Measurements from ENCODE around the gene BAIAP2. TPM values are rescaled to one million over a fixed set of nuclear protein-coding genes. Genes with fewer than 3 reads are reported as not detected.
A peak's percentile ranks its signal among the peaks of the same experiment; 100 is the strongest.

Gene BAIAP2
- total RNA-seq, 1 donor from 2014 or later, result 27.9 TPM

- DNase-seq, result no peak
- Histone ChIP-seq H3K4me3 (no peak overlapping the region), H3K27ac (replicated peaks) (no peak overlapping the region), H3K27me3 (ENCODE audit: low read depth) (peaks cover 42% of the 10 kb centered on the region), H3K36me3 (no peaks in the 10 kb centered on the region), H3K4me1 (peaks cover 33% of the 10 kb centered on the region), H3K9me3 (replicated peaks) (no peaks in the 10 kb centered on the region)
- TF ChIP-seq, protein P1, sequence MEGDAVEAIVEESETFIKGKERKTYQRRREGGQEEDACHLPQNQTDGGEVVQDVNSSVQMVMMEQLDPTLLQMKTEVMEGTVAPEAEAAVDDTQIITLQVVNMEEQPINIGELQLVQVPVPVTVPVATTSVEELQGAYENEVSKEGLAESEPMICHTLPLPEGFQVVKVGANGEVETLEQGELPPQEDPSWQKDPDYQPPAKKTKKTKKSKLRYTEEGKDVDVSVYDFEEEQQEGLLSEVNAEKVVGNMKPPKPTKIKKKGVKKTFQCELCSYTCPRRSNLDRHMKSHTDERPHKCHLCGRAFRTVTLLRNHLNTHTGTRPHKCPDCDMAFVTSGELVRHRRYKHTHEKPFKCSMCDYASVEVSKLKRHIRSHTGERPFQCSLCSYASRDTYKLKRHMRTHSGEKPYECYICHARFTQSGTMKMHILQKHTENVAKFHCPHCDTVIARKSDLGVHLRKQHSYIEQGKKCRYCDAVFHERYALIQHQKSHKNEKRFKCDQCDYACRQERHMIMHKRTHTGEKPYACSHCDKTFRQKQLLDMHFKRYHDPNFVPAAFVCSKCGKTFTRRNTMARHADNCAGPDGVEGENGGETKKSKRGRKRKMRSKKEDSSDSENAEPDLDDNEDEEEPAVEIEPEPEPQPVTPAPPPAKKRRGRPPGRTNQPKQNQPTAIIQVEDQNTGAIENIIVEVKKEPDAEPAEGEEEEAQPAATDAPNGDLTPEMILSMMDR (IDR thresholded peaks at IDR 0.05; ENCODE audit: borderline replicate concordance), result no peak
- intact Hi-C loops (cut with micrococcal nuclease), result no loop called here
These were observed 88.4 kb downstream of the BAIAP2 start for GRCh38 chr17:81123052-81124048.

GRCh38 chr17:81124377-81124776, 89.4 kb downstream of the BAIAP2 start:
- Histone ChIP-seq H3K4me1 (peaks cover 25% of the 10 kb centered on the region), H3K27ac (replicated peaks) (no peak overlapping the region), H3K36me3 (no peaks in the 10 kb centered on the region), H3K27me3 (ENCODE audit: low read depth) (peaks cover 36% of the 10 kb centered on the region), H3K4me3 (no peak overlapping the region), H3K9me3 (replicated peaks) (no peaks in the 10 kb centered on the region)
- intact Hi-C loops (cut with micrococcal nuclease), result no loop called here
- no peak for DNase-seq
- TF ChIP-seq, protein P1 (IDR thresholded peaks at IDR 0.05; ENCODE audit: borderline replicate concordance), result no peak

- DNase-seq, result no peak
- intact Hi-C loops (cut with micrococcal nuclease), result no loop called here
- TF ChIP-seq, protein P1 (IDR thresholded peaks at IDR 0.05; ENCODE audit: borderline replicate concordance), result no peak
- H3K9me3 ChIP-seq (replicated peaks), result no peaks in the 10 kb centered on the region
- peak overlapping the region; percentile 38 for H3K27ac ChIP-seq (replicated peaks)
- no peak overlapping the region for H3K4me3 ChIP-seq
- peaks cover 30% of the 10 kb centered on the region for H3K27me3 ChIP-seq (ENCODE audit: low read depth)
- H3K4me1 ChIP-seq, result peaks cover 18% of the 10 kb centered on the region
- no peaks in the 10 kb centered on the region for H3K36me3 ChIP-seq
These were observed 90.7 kb downstream of the BAIAP2 start for GRCh38 chr17:81125573-81126081.

DNA sequence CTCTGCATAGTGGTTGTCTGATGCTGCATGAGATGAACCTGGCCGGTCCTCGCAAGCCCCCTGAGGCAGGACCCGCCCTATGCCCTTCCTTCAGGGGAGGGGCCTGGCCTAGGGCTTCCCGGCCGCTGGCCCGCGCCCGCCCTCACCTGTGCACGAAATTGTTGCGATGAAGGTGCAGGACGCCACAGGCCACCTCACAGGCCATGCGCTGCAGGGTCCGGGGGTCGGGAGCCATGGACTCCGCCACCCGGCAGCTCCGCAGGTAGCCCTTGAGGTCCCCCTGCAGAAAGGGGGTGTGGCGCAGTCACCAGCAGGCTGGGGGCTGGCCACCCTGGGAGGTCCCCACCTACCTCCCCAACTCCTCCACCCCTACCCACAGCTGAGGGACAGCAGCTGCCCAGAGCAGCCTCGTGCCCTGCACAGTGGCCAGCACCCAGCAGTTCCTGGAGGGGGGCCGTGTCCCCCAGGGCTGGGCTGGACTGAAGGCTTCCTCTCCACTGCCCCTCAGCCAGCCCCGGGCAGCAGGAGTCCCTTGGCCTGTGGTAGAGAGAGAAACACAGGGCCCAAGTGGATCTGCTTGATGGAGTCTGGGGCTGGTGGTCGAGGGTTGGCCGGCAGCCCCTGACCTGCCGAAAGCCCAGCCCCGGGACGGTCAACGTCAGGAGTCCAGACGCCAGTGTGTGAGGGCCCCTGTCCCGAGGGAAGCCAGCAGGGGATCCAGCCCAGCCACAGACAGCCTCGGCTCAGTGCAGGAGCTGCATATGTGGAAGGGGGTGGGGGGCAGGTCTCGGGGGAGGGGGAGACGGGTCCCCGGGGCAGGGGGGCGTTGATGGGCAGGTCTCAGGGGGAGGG, 91.6 kb downstream of the BAIAP2 start:
- no peak for DNase-seq
- TF ChIP-seq, protein P1 (IDR thresholded peaks at IDR 0.05; ENCODE audit: borderline replicate concordance), result no peak
- Histone ChIP-seq H3K9me3 (replicated peaks) (no peaks in the 10 kb centered on the region), H3K27ac (replicated peaks) (no peak overlapping the region), H3K4me3 (no peak overlapping the region), H3K36me3 (no peaks in the 10 kb centered on the region), H3K27me3 (ENCODE audit: low read depth) (peaks cover 24% of the 10 kb centered on the region), H3K4me1 (peaks cover 18% of the 10 kb centered on the region)
- intact Hi-C loops (cut with micrococcal nuclease), result no loop called here

DNA sequence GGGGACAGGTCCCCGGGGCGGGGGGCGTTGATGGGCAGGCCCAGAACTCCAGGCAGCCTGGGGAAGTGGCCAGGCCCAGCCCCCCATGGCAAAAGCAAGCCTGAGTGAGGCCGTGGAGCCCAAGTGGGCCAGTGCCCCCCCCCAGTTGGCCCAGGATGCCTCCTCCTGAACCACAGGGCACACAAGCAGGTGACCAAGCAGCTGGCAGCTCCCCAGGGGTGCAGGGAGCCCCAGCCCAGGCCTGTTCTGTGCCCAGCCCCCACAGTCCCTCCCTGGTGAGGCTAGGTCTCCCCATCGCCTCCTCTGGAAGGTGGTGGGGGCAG, 92.1 kb downstream of the BAIAP2 start:
- no peak for DNase-seq
- H3K4me1 ChIP-seq, result peaks cover 18% of the 10 kb centered on the region
- H3K36me3 ChIP-seq, result no peaks in the 10 kb centered on the region
- H3K27ac ChIP-seq (replicated peaks), result no peak overlapping the region
- no peaks in the 10 kb centered on the region for H3K9me3 ChIP-seq (replicated peaks)
- TF ChIP-seq, protein P1 (IDR thresholded peaks at IDR 0.05; ENCODE audit: borderline replicate concordance), result no peak
- peaks cover 18% of the 10 kb centered on the region for H3K27me3 ChIP-seq (ENCODE audit: low read depth)
- intact Hi-C loops (cut with micrococcal nuclease), result no loop called here
- peak overlapping the region; percentile 32 for H3K4me3 ChIP-seq

Data from left ventricle myocardium inferior (tissue), 1 donor.